ENCODE results near the gene GRIK3. TPM values are rescaled to one million over a fixed set of nuclear protein-coding genes. Genes with fewer than 3 reads are reported as not detected.

The GRIK3 gene
- polyA plus RNA-seq, 6 donors from 2014 or later: 0.16 TPM; not detected in 5

DNA sequence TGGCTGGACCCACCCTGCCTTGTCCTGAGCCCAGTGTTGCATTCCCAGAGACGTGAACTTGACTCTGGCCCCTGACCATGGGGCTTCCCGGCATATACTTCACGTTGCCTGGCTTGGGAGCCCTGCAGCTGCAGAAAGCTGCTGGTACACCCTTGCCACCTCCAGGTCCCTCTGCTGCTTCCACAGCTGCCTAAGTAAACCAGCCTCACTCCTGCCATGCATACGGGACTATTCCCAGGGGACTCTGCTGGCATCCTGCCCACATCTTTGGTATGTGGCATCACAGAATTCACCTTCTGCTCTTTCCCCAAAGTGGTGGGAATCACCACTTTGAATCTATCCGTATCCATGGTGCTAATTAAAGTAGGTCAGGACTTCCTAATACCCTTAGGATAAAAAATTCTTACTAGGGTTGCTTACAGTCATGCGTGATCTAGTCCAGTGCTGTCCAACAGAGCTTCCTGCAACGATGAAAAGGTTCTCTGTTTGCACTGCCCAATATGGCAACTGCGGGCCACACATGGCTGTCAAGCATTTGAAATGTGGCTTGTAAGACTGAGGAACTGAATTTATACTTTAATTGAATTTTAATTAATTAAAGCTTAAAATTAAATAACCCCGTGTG lies 203.0 kb downstream of the GRIK3 start:
- Mint-ChIP-seq H3K27me3 (peaks cover 9 to 33% (median 17%) of the 10 kb centered on the region in 3 donors), H3K27ac (no peak overlapping the region), H3K4me3 (no peak overlapping the region), H3K36me3 (no peaks in the 10 kb centered on the region), H3K9me3 (peaks cover 0 to 3% (median 0%) of the 10 kb centered on the region in 7 donors), H3K4me1 (no peaks in the 10 kb centered on the region)
- DNase-seq (no peak), ATAC-seq (ENCODE audit: low read depth in 2 of 2) (no peak)

DNA sequence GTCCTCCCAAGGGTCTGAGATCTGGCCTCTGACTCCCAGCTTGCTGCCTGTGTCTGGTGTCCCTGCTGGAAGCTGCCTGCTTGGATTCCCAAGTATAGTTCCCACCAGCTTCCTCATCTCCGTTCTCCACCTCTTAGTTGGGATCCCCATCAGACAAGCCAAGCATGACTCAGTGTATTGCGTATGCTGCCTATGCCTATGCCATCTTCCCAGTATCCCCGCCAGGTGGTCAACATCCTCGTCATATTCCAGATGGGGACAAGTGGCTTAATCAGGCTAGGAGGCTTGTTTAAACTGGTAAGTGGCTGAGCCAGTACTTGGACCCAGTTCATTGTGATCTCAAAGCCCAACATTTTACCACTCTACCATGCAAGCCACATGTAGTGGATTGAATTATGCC lies 204.4 kb downstream of the GRIK3 start:
- no peak for ATAC-seq (ENCODE audit: low read depth in 2 of 2)
- Mint-ChIP-seq H3K27me3 (peaks cover 6 to 32% (median 10%) of the 10 kb centered on the region in 3 donors), H3K36me3 (no peaks in the 10 kb centered on the region), H3K4me1 (no peaks in the 10 kb centered on the region), H3K9me3 (peaks cover 0 to 3% (median 0%) of the 10 kb centered on the region in 7 donors), H3K4me3 (no peak overlapping the region), H3K27ac (no peak overlapping the region)
- DNase-seq: no peak

DNA sequence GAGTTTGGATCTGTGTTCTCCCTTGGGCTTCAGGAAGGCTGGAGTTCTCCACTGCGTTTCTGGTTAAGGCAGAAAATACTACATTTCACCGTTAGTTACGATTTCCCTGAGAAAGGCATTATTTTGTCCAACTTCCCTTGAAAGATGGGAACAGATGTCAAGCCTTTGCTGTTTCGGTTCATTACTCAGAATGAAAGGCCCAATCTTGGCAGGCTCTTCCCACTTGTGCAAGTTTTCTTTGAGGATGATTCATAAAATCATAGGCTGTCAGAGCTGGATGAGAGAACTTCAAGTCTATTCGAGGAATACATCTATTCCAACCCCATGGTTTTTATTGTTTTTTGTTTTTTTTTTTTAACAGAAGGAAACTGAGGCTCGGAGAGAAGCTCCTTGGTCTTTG lies 205.2 kb downstream of the GRIK3 start:
- no peaks in the 10 kb centered on the region for H3K4me1 Mint-ChIP-seq
- no peak overlapping the region for H3K27ac Mint-ChIP-seq
- peaks cover 10 to 33% (median 10%) of the 10 kb centered on the region in 3 donors for H3K27me3 Mint-ChIP-seq
- ATAC-seq (ENCODE audit: low read depth in 2 of 2) (no peak), DNase-seq (no peak)
- no peaks in the 10 kb centered on the region for H3K36me3 Mint-ChIP-seq
- no peak overlapping the region for H3K4me3 Mint-ChIP-seq
- H3K9me3 Mint-ChIP-seq: peaks cover 0 to 3% (median 0%) of the 10 kb centered on the region in 7 donors

DNA sequence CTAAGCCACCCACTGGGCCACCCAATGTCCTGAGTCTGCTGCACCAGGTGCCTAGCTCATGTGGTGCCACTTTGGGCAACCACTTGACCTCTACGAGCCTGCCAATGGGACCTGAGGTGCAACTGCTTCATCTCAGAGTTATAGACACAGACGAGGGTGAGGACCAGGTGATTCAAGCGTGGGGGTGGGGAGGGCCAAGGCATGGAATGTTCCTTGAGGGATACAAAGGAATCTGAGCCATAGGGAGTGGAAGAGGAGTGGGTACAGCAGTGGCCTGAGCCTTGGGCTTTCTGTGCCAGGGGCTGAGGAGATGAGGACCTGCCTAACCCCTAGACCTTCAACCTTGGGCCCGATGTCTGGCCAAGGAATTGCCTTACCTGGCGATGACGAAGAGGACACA lies 209.1 kb downstream of the GRIK3 start:
- Mint-ChIP-seq H3K9me3 (peaks cover 0 to 3% (median 0%) of the 10 kb centered on the region in 7 donors), H3K4me1 (no peaks in the 10 kb centered on the region), H3K36me3 (no peaks in the 10 kb centered on the region), H3K4me3 (no peak overlapping the region), H3K27ac (no peak overlapping the region), H3K27me3 (peaks cover 19 to 53% (median 25%) of the 10 kb centered on the region in 3 donors)
- DNase-seq (no peak), ATAC-seq (ENCODE audit: low read depth in 2 of 2) (no peak)

DNA sequence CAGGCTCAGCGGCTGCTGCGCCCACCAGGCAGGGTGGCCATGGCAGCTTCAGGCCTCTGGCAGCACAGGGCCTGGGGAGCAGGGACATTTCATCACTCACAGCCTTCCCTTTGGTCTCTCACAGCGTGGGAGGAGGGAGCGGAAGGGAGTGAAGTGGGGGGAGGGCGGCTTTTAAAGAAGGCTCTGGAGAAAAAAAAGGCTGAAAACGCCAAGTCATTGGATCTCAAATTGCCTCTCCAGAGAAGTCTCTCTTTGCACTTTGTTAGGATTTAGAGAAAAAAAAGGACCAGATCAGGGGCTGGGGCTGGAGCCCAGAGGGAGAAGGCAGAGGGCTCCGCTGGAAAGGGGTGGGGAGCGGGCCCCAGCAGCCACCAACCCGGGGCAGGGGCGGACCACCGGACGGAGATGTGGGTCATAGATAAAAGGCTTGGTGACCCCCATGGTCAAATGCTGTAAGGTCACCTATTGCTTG lies 209.9 kb downstream of the GRIK3 start:
- Mint-ChIP-seq H3K27ac (no peak overlapping the region), H3K27me3 (peaks cover 22 to 49% (median 25%) of the 10 kb centered on the region in 3 donors), H3K4me1 (no peaks in the 10 kb centered on the region), H3K36me3 (no peaks in the 10 kb centered on the region), H3K4me3 (no peak overlapping the region), H3K9me3 (peaks cover 0 to 3% (median 0%) of the 10 kb centered on the region in 7 donors)
- DNase-seq: no peak
- ATAC-seq (ENCODE audit: low read depth in 2 of 2): no peak

DNA sequence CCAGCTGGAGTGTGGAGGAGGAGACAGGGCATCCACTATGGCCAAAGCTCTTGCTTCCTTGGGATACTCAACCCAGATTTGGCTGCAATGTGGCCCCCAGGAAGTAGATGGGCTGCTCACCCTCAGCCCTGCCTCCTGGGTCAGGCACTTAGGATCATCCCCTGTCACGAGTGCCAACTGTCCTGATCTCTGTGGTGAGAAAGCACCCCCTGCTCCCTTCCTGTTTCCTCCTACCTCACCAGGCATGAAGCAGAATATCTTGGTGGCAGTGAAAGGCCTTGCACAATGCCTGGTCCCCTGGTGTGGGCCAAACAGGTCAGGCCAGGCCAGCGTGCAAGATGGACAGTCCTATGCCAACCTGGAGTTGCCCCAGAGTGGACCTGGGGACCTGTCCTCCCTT lies 211.7 kb downstream of the GRIK3 start:
- Mint-ChIP-seq H3K4me3 (no peak overlapping the region), H3K9me3 (peaks cover 0 to 3% (median 0%) of the 10 kb centered on the region in 7 donors), H3K4me1 (no peaks in the 10 kb centered on the region), H3K36me3 (no peaks in the 10 kb centered on the region), H3K27me3 (peaks cover 22 to 58% (median 32%) of the 10 kb centered on the region in 3 donors), H3K27ac (no peak overlapping the region)
- DNase-seq: no peak
- ATAC-seq (ENCODE audit: low read depth in 2 of 2): no peak

DNA sequence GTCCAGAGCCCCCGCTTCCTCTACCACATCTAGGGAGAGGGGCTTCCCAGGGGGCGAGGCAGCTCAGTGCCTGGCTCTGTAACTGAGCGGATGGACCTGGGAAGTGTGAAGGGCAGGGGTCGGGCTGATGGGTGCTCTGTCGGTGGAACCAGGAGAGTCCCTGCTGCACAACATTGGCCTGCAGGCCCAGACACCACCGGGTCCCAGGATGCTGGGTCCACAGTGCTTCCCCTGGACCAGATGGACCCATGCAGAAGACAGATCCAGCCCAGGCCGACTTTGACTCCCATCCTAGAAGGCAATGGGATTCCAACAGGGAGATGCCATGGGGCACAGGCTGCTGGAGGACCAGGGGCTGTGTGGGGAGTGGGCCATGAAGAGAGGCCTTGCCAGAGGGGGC lies 212.9 kb downstream of the GRIK3 start:
- Mint-ChIP-seq H3K27ac (no peak overlapping the region), H3K27me3 (peaks cover 17 to 56% (median 39%) of the 10 kb centered on the region in 3 donors), H3K36me3 (no peaks in the 10 kb centered on the region), H3K4me1 (no peaks in the 10 kb centered on the region), H3K4me3 (no peak overlapping the region), H3K9me3 (no peaks in the 10 kb centered on the region)
- ATAC-seq (ENCODE audit: low read depth in 2 of 2): no peak
- DNase-seq: no peak

DNA sequence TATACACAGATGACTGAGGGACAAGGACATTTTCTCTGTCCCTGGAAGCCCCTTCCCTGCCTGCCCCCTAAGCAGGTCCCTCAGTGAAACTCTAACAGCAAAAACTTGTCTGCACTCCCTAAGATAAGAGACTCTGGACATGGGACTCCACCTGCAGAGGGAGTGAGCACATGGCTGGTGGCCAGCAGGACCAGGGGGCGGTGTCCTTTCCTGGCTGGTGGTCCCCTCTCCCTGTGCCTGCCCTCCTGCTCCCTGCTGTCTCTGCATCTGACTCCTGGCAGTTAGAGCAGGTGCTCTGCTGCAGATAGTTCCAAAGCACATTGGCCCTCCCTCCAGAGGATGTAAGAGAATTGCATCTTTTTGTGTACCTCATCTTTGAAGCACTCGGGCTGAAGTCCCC lies 215.5 kb downstream of the GRIK3 start:
- peaks cover 13 to 42% (median 33%) of the 10 kb centered on the region in 3 donors for H3K27me3 Mint-ChIP-seq

DNA sequence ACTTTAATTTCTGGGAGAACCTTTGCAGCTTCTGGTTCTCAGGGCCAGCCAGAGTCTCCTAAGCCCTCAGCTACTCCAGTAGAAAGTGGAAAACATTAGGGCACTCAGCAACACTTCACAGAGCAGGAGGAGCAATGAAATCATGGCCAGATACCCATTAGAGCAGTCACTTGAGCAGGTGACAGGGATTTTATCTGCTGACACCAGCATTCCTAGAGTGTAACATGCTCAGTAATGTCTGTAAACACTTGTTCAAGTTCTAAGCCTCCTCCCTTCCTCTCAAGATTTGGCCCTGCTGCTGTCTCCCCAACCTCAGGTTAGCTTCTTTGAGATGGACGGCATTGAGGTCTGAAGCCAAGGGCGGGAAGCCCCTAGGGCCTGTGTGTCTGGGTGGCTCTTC lies 218.0 kb downstream of the GRIK3 start:
- Mint-ChIP-seq H3K36me3 (no peaks in the 10 kb centered on the region), H3K27ac (peak overlapping the region in 1 of 6 donors; percentile 48), H3K9me3 (no peaks in the 10 kb centered on the region), H3K27me3 (peaks cover 13 to 27% (median 24%) of the 10 kb centered on the region in 3 donors), H3K4me3 (no peak overlapping the region), H3K4me1 (no peaks in the 10 kb centered on the region)
- DNase-seq (no peak), ATAC-seq (ENCODE audit: low read depth in 2 of 2) (no peak)

More for the DNA sequence above, 215.5 kb downstream of the GRIK3 start:
- DNase-seq (no peak), ATAC-seq (ENCODE audit: low read depth in 2 of 2) (no peak)
- Mint-ChIP-seq H3K27ac (no peak overlapping the region), H3K4me1 (no peaks in the 10 kb centered on the region), H3K9me3 (no peaks in the 10 kb centered on the region), H3K36me3 (no peaks in the 10 kb centered on the region), H3K4me3 (no peak overlapping the region)

DNA sequence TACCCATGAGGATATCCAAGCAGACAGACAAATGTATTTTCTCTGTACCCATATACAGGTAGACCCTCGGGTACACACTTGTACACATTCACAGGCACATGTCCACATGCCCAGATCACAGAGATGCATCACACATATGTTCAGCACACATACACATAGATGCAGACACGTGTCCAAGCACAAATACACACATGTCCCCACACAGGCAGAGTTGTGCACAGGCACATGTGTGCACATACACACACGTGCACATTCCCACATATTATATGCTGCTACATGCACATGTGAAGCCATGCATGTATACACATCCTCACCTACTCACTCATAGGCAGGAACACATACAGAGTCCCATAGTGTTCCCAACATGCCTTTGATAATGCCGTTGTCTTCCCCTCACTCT lies 219.5 kb downstream of the GRIK3 start:
- no peak overlapping the region for H3K4me3 Mint-ChIP-seq
- ATAC-seq (ENCODE audit: low read depth in 2 of 2): no peak

DNA sequence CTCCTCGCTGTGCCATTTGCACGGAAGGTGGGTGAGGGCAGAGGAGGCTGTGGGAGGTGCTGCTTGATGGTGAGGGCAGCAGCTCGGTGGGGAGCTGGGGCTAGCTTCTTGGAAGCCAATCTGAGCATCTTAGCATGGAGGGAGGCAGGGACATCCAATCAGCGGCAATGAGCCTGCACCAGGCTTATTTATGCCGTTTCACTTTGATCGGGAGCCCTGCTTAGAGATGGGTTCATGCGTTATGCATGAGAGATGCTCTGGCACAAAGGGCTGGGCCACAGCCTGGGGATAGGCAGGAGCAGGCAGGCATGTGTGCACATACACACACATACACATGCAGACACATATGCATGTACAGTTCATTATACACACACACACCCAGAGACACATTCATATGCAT lies 220.2 kb downstream of the GRIK3 start:
- DNase-seq: no peak
- no peak for ATAC-seq (ENCODE audit: low read depth in 2 of 2)
- Mint-ChIP-seq H3K4me3 (no peak overlapping the region), H3K27ac (no peak overlapping the region), H3K9me3 (no peaks in the 10 kb centered on the region), H3K36me3 (no peaks in the 10 kb centered on the region), H3K27me3 (peaks cover 2 to 20% (median 19%) of the 10 kb centered on the region in 3 donors), H3K4me1 (no peaks in the 10 kb centered on the region)

More for the DNA sequence above, 219.5 kb downstream of the GRIK3 start:
- H3K27me3 Mint-ChIP-seq: peaks cover 0 to 20% (median 17%) of the 10 kb centered on the region in 3 donors
- no peaks in the 10 kb centered on the region for H3K36me3 Mint-ChIP-seq
- no peaks in the 10 kb centered on the region for H3K9me3 Mint-ChIP-seq
- DNase-seq: no peak
- no peaks in the 10 kb centered on the region for H3K4me1 Mint-ChIP-seq
- H3K27ac Mint-ChIP-seq: no peak overlapping the region

DNA sequence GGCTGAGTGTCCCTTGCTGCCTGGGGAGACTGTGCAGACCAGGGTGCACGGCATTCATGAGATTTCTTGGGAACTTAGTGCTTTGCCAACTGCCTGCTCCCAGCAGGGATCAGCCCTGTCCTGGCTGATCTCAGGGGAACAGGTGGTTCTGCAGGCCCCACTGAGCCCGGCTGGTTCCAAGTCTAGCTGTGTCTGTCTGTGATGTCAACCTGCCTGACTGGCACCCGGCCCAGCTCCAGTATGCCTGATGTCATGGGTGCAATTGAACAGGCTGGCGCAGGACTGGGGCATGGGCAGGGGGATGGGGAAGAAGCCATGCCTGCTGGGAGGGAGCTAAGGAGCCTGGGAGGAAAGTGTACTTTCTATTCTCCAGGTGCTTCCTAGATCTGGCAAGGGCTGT lies 227.1 kb downstream of the GRIK3 start:
- no peak for ATAC-seq (ENCODE audit: low read depth in 2 of 2)
- Mint-ChIP-seq H3K27me3 (peaks cover 5 to 15% (median 10%) of the 10 kb centered on the region in 3 donors), H3K4me1 (no peaks in the 10 kb centered on the region), H3K9me3 (peaks cover 0 to 4% (median 0%) of the 10 kb centered on the region in 7 donors), H3K27ac (no peak overlapping the region), H3K36me3 (no peaks in the 10 kb centered on the region), H3K4me3 (no peak overlapping the region)
- DNase-seq: no peak

DNA sequence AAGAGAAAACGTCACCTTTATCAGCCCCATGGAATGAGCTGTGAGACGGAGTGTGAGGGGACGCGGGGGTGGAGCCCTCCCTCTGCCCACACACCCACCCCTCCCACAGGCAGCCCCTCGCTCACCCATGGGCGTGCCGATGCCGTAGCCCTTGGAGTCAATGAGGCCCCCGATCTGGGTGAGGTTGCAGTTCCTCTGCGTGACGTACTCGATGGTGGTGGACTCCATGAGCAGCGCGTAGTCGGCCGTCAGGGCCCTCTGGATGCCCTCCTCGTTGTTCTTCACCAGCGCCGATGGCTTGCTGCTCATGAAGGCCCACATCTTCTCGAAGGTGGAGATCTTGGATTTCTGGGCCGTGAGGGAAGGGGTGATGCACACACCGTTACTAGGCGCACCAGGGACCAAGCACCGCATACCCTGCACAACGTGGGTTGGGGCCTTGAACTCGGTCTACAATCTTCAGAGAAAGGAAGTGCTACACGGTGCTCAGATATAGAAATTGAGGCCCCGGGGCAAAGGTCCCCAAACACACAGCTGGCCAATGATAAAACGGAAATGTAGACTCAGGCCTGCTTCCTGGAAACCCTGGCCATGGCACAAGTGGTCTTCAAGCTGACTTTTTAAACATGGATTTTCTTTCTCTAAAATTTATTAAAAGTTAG lies 228.2 kb downstream of the GRIK3 start:
- Mint-ChIP-seq H3K9me3 (peaks cover 0 to 4% (median 0%) of the 10 kb centered on the region in 7 donors), H3K4me3 (no peak overlapping the region), H3K27me3 (peaks cover 5 to 15% (median 10%) of the 10 kb centered on the region in 3 donors), H3K36me3 (no peaks in the 10 kb centered on the region), H3K4me1 (no peaks in the 10 kb centered on the region), H3K27ac (no peak overlapping the region)
- ATAC-seq (ENCODE audit: low read depth in 2 of 2) (no peak), DNase-seq (no peak)

DNA sequence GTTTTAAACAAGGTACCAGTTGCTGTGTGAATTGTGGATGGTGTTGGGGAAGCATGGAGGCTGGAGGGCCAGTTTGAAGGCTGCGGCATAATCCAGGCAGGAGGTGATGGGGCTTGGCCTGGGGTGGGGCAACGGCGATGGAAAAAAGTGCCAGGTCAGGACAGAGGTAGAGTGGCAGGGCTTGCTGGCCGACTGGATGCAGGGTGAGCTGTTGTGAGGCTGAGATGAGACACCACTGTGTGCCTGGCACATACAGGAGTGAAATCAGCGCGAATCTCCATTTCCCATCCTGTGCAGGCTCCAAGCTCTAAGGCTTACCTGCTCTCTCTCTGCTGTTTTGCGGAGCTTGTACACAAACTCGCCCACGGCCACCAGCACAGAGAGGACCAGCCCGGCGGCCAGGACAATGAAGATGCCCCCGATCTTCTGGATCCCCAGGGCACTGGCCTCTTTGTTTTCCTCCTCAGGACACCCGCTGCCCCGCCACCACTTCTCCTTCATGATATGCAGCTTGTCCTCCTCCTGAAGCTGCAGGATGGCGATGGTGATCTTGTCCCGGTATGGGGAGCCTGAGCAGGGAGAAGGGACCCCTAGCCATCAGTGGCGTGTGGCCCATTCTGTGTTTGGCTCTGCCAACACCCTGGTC lies 229.5 kb downstream of the GRIK3 start:
- Mint-ChIP-seq H3K9me3 (peaks cover 0 to 4% (median 0%) of the 10 kb centered on the region in 7 donors), H3K27me3 (peaks cover 10 to 15% (median 10%) of the 10 kb centered on the region in 3 donors), H3K4me3 (no peak overlapping the region), H3K27ac (no peak overlapping the region), H3K4me1 (no peaks in the 10 kb centered on the region), H3K36me3 (no peaks in the 10 kb centered on the region)
- ATAC-seq (ENCODE audit: low read depth in 2 of 2): no peak
- no peak for DNase-seq

All from naive B cell (primary cell).